DLD1 (cell line): ENCODE results near the gene NSA2.
"Not testable (repeated sequence)": the region's sequence is repeated elsewhere in the genome, so short reads cannot be mapped to it uniquely, and the experiment has no call there.

Source experiments
- in situ Hi-C: cut with HindIII; loops from 2 replicates; pipeline ENCODE4 v1.10.0; 2017; ENCODE audit warnings: low sequenced_read_pairs

Gene NSA2

GRCh38 chr5:74766849-74767578, at the start of gene NSA2, which contains the start of gene GFM2:
TSS of gene NSA2 (plus strand) at chr5:74767249. CDS start at chr5:74767361, 112 bp downstream.
TSS of gene GFM2 (minus strand) at chr5:74767117. CDS start at chr5:74763742, 3,375 bp downstream.
- in situ Hi-C loops, result no loop called here

GRCh38 chr5:74717596-74717995, 49.5 kb upstream of the NSA2 start:
- in situ Hi-C loops, result no loop called here

DNA sequence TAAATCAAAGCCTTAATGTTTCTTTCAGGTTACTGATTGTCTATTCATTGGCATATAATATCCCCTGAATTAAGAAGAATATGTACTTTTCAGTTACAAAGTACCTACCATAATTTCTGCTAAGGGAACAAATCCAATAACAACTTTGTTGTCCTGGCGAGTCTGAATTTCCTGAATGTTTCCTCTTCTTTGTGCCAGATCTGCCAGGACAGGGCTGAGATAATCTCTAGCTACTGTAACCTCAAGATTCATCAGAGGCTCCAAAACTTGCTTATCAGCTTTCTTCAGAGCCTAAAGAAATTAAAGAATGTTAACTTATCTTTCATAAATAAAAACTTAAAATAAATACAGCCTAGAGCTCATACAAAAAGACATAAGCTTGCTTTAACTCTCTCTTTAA, 44.8 kb upstream of the NSA2 start:
- in situ Hi-C loops, result no loop called here

GRCh38 chr5:74725331-74725730, 41.7 kb upstream of the NSA2 start:
- in situ Hi-C loops, result no loop called here

GRCh38 chr5:74736759-74737158, 30.3 kb upstream of the NSA2 start:
- in situ Hi-C loops, result no loop called here

DNA sequence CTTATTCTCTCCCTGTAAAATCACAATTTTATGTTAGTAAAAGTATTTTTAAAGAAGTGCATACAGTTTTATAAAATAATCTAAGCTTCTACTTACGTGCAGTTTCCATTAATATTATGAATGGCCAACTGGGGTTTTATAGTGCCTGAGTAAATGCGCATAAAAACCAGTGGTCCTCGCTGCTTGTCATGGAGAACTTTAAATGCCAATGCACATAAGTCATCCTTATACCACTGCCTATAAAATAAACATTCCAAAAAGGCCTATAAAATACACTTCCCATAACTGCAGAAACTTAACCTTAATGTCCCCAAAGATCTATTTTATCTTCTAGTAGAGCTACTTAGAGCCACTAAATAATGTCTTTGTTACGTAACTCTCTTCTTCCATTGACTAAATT, 28.6 kb upstream of the NSA2 start:
- in situ Hi-C loops, result no loop called here

DNA sequence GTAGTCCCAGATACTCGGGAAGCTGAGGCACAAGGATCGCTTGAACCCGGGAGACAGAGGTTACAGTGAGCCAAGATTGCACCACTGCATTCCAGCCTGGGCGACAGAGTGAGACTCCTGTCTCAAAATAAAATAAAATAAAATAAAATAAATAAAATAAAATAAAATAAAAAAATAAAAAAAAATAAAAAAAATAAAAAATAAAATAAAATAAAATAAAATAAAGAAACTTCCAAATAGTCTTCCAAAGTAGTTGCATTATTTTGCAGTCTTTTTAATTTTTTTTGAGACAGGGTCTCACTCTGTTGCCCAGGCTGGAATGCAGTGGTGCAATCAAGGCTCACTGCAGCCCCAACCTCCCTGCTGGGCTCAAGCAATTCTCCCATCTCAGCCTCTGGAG, 18.3 kb upstream of the NSA2 start:
- in situ Hi-C loops, result not testable (repeated sequence)

GRCh38 chr5:74761241-74761640, 5.8 kb upstream of the NSA2 start:
- in situ Hi-C loops, result no loop called here

DNA sequence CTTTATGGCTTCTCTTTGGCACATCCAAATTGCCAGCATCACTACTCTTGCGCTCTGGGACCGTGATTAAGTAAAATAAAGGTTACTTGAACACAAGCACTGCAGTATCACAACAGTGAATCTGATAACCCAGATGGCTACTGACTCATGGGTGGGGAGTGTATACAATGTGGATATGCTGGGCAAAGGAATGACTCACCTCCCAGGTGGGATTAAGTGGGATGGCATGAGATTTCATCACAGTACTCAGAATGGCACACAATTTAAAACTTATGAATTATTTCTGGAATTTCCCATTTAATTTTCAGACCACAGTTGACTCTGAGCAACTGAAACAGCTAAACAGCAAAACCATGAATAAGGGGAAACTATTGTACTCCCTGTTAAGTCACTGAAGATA, 4.5 kb upstream of the NSA2 start:
- in situ Hi-C loops, result no loop called here

GRCh38 chr5:74763504-74763903, 3.5 kb upstream of the NSA2 start:
- in situ Hi-C loops, result no loop called here

GRCh38 chr5:74765201-74765600, 1.8 kb upstream of the NSA2 start:
- in situ Hi-C loops, result no loop called here

DNA sequence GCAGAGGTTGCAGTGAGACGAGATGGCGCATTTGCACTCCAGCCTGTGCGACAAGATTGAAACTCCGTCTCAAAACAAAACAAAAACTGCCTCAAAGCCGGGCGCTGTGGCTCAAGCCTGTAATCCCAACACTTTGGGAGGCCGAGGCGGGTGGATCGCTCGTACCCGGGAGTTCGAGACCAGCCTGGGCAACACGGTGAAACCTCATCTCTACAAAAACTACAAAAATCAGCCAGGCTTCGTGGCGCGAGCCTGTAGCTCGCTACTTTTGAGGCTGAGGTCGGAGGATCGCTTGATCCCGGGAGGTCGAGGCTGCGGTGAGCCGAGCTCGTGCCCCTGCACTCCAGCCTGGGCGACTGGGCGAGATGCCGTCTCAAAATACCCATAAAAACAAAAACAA, 1.1 kb upstream of the NSA2 start:
- in situ Hi-C loops, result no loop called here

GRCh38 chr5:74766418-74766848, 616 bp upstream of the NSA2 start:
- in situ Hi-C loops, result no loop called here

DNA sequence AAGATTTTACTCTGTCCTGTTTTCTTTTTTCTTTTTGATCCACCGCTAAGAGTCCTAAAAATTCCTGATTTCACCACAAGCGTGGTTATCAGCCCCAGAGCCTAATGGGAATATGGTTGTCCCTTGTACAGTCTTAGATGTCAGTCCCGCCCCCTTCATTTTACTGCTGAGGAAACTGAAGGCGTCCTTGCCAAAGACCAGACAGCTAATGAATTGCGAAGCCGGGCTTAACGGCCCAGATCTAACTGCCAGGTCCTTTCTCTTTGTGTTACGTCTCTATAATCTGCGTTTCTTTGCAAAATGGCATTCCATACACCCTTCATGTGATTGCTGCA, 497 bp downstream of the NSA2 start:
- in situ Hi-C loops, result no loop called here

- in situ Hi-C loops, result no loop called here
Measured at GRCh38 chr5:74772359-74772758, 5.3 kb downstream of the NSA2 start.

- in situ Hi-C loops, result no loop called here
Measured at GRCh38 chr5:74778609-74779008, 11.6 kb downstream of the NSA2 start.

- in situ Hi-C loops, result no loop called here
Measured at GRCh38 chr5:74786851-74787250, 19.8 kb downstream of the NSA2 start.

- in situ Hi-C loops, result no loop called here
Measured at GRCh38 chr5:74787424-74787823, 20.4 kb downstream of the NSA2 start.

DNA sequence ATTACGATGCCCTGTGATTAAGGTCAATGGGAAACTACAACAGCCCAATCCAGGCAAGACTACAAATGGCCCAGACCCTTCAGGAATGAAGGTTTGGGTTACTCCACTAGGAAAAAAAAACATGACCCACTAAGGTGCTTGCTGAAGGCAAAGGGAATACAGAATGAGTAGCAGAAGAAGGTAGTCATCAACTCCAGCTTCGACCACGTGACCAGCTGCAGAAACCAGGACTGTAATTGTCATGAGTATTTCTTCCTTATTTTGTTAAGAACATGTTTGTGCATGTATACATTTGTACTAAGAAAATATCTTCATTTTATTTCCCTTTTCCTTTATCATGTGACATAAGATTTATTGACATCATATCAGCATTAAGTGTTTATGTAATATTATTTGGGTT, 24.6 kb downstream of the NSA2 start:
- in situ Hi-C loops, result not testable (repeated sequence)

GRCh38 chr5:74798977-74799911, 32.2 kb downstream of the NSA2 start:
- in situ Hi-C loops, result no loop called here

- in situ Hi-C loops, result no loop called here
Measured at GRCh38 chr5:74801197-74801596, 34.1 kb downstream of the NSA2 start.

- in situ Hi-C loops, result no loop called here
Measured at GRCh38 chr5:74801941-74802340, 34.9 kb downstream of the NSA2 start.
